Mesangial cell (primary cell): Measurements from ENCODE around the gene TBKBP1. TPM values are rescaled to one million over a fixed set of nuclear protein-coding genes. Genes with fewer than 3 reads are reported as not detected.

ENCODE experiments used
- total RNA-seq: library from RNA; depleted of rRNA; stranded (reverse); fragments of >200 nt; gene quantifications from 2 replicates; pipeline ENCODE4 v1.2.3, GENCODE V29; 2015

The TBKBP1 gene
- total RNA-seq: 1.8 and 8.9 TPM in 2 replicates

GRCh38 chr17:47693731-47694580, at the start of gene TBKBP1:
TSS of gene TBKBP1 (plus strand) at chr17:47694161. CDS start at chr17:47696113, 1,952 bp downstream.

DNA sequence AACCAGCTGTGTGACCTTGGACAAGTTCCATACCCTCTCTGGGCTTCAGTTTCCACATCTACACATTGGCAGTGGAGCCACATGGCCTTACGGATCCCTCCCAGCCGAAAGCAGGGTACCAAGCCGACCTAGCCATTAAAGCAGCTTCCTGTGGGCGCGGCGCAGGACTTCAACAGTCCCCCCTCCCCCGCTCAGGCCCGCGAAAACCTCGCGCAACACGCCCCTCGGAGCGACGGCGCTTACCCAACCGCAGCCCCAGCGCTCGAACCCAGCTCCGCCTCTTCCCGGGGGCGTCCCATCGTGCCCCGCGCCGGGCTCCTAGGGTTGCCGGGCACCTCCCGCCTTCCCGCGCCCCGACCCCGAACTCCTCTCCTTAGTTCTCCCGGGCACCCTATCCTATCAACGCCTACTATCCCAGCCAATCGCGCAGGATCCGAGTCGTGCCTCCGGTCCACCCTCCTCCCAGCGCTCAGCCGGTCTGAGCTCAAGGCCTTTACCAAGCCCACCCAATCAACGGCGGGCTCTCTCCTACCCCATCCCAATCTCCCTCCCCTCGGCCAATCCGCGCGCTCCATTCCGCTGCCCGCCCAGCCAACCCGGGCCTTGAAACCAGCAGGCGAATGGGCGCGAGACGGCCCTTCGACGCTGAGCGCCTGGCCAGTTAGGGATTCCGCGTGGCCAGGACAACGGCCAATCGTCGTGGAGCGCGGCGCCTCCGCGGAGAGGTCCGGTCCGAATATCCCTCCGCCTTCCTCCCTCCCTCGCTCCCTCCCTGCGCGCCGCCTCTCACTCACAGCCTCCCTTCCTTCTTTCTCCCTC, 44.6 kb upstream of the TBKBP1 start, which contains the start of gene KPNB1:
TSS of gene KPNB1 (plus strand) at position 767 of the 819 bp plus-strand sequence. CDS start 326 bp downstream, outside the sequence.

GRCh38 chr17:47733047-47733673, 39.2 kb downstream of the TBKBP1 start, which contains the start of gene TBX21:
TSS of gene TBX21 (plus strand) at chr17:47733236. CDS start at chr17:47733455, 219 bp downstream.

Other genes starting within 250 kb of the TBKBP1 start
- 39.1 and 76.1 TPM in 2 replicates for gene NPEPPS, start 163.1 kb upstream of the TBKBP1 start, total RNA-seq
- 157 and 362 TPM in 2 replicates for gene KPNB1, start 44.2 kb upstream of the TBKBP1 start, total RNA-seq
- gene TBX21, start 39.1 kb downstream of the TBKBP1 start, total RNA-seq: not detected in 2 replicates
- 5.2 and 18.1 TPM in 2 replicates for gene OSBPL7, start 127.6 kb downstream of the TBKBP1 start, total RNA-seq
- 51.2 and 95.3 TPM in 2 replicates for gene MRPL10, start 137.4 kb downstream of the TBKBP1 start, total RNA-seq
- 0.16 TPM in 1 of 2 replicates, not detected in the other for gene LRRC46, start 137.5 kb downstream of the TBKBP1 start, total RNA-seq
- gene SCRN2, start 147.1 kb downstream of the TBKBP1 start, total RNA-seq: 23.6 and 46.4 TPM in 2 replicates
- 0.38 and 0.65 TPM in 2 replicates for gene SP6, start 157.0 kb downstream of the TBKBP1 start, total RNA-seq
- 4.9 and 6.0 TPM in 2 replicates for gene SP2, start 202.1 kb downstream of the TBKBP1 start, total RNA-seq
- gene PNPO, start 247.4 kb downstream of the TBKBP1 start, total RNA-seq: 23.1 and 33.1 TPM in 2 replicates